HG03095 (cell line): ENCODE data around the gene SLC6A13.

Experiments
- ATAC-seq: cut with Tn5 transposase; IDR thresholded peaks from one replicate; pipeline ENCODE4 v1.9.1; 2021; ENCODE audit warnings: moderate library complexity; ENCODE audit not compliant: unreplicated experiment

Gene SLC6A13

GRCh38 chr12:179885-180284 is 82.8 kb downstream of the SLC6A13 start:
- no peak for ATAC-seq

- ATAC-seq: no peak
These were observed 83.3 kb downstream of the SLC6A13 start for GRCh38 chr12:179131-179884.

GRCh38 chr12:178829-179109 is 83.9 kb downstream of the SLC6A13 start:
- ATAC-seq: no peak

DNA sequence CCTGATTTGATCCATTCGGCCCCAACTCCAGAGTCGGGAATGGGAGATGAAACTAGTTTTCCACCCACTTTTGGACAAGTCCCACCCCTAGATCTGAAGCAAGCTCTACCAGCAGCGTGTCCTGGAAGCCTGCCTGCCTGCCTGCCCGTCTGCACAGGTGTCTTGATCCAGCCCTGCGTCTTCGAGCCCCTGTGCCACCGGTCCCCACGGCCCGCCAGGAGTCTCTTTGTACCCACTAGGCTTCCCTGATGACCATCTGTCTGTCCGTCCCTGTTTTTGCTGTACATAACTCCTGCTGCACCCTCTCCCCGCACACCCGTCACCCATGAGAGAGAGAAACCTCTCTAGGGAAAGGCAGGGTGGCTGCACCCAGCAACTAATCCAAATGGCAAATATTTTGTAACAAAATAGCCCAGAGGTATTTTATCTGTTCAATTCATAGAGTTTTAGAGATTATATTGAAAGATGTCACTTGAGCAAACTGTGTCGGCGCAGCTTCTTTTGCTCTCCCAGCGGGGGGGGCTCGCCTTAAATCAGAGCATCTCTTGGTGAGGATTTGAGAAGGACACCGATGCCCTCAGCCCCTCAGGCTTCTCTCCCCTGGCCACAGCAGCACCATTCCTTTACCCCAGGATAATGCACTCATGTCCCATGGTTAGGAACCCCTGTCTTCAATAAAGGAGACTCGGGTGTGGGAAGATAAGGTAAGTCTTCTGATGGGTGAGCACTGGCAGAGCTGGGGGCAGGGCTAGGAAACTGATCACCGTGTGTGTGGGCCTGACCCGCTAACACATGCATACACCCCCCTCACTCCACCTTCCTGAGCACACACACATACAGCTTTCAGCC is 84.4 kb downstream of the SLC6A13 start:
- no peak for ATAC-seq

GRCh38 chr12:177336-177979 is 85.2 kb downstream of the SLC6A13 start:
- no peak for ATAC-seq

DNA sequence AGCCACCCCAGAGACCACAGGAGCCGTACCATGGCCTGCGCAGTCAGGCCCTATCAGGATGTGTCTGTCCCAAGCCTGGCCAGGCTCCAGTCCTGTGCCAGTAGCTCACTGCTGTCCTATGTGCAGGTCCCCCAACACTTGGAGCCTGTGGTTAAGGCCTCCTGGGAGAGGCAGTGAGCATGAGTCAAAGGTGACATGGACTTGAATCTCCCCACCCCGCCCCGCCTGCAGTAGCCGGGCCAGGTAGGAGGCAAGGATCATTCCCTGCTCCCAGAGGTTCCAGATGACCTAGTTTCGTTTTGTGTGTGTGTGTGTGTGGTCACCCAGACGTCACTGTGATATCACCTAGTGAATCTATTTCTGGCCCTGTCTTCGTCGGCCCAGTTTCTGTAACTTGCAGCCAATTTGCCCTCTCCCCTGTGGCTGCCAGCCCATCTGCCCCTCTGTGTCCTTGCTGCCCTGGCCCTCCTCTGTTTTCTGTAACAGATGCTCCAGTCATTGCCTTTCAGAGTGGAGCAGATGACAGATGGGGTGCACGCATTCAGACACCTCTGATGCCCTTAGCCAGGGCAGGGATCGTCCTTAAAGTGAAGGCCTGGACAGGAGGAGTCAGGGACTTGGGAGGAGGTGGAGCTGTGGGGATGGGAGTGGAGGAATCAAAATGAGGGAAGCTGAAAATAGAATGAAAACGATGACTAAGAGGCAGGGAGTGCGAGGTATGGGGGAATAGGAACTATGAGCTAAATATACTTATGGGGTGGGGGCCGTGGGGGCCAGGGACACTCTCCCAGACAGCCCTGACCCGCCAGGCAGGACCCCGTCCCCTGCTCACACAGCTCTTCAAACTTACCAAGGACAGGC is 86.1 kb downstream of the SLC6A13 start:
- ATAC-seq: no peak

DNA sequence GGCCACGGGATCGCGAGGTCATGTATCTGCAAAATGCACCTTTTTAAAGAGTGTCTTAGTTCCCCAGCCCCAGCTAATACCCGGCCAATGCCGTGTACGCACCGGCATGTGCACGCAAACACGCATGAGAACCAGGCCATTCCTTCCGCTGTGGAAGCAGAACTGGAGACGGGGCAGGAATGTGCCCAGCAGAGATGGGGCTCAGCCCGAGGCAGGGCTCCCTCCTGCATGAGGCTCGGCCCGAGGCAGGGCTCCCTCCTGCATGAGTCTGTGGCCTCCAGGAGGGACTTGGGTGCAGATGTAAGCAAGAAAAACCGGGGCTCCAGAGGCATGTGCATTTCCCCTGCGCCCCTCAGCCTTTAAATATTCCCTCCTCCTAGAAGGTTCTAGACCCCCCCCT is 86.9 kb downstream of the SLC6A13 start:
- ATAC-seq: no peak

DNA sequence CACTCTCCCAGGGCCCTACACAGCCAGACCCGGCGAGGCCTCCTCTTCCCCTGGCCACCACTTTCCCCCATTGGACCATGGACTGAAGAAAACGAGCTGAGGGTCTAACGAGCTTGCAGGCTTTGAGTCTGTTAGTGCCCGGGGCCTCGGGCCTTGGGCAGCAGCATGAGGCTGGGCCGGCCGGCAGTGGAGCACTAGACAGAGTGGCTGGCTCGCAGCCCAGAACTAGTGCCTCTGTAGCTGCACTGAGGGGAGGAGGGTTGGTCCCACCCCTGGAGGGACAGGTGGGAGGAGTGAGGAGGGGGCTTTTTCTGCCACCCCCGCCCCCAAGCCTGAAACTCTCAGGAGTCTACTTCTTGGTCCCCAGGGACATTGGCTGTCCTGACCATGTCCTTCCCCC is 87.4 kb downstream of the SLC6A13 start:
- no peak for ATAC-seq

DNA sequence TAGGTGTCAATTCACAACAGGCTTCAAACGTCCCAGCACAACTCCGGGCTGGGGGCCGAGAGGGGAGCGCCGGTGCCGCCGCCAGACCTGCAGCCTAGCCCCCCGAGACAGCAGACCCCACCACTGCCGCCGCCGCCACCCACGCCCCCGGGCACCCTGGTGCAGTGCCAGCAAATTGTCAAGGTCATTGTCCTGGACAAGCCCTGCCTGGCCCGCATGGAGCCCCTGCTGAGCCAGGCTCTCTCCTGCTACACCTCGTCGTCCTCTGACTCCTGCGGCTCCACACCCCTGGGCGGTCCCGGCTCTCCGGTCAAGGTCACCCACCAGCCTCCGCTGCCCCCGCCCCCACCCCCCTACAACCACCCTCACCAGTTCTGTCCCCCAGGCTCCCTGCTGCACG is 88.0 kb downstream of the SLC6A13 start:
- ATAC-seq: no peak

GRCh38 chr12:174124-174523 is 88.5 kb downstream of the SLC6A13 start:
- no peak for ATAC-seq

GRCh38 chr12:172732-173161 is 89.9 kb downstream of the SLC6A13 start:
- no peak for ATAC-seq

- no peak for ATAC-seq
These were observed 90.6 kb downstream of the SLC6A13 start for GRCh38 chr12:171743-172676.

- no peak for ATAC-seq
These were observed 91.4 kb downstream of the SLC6A13 start for GRCh38 chr12:171276-171675.
